ENCODE data around the gene HTRA3.

HTRA3 gene

GRCh38 chr4:8264106-8264505 lies 5.4 kb upstream of the HTRA3 start:
- no peak overlapping the region for H3K27ac ChIP-seq
- TF ChIP-seq CTCF (conservative IDR thresholded peaks at IDR 0.05): no peak
- TF ChIP-seq ZFX (IDR thresholded peaks at IDR 0.05): no peak

DNA sequence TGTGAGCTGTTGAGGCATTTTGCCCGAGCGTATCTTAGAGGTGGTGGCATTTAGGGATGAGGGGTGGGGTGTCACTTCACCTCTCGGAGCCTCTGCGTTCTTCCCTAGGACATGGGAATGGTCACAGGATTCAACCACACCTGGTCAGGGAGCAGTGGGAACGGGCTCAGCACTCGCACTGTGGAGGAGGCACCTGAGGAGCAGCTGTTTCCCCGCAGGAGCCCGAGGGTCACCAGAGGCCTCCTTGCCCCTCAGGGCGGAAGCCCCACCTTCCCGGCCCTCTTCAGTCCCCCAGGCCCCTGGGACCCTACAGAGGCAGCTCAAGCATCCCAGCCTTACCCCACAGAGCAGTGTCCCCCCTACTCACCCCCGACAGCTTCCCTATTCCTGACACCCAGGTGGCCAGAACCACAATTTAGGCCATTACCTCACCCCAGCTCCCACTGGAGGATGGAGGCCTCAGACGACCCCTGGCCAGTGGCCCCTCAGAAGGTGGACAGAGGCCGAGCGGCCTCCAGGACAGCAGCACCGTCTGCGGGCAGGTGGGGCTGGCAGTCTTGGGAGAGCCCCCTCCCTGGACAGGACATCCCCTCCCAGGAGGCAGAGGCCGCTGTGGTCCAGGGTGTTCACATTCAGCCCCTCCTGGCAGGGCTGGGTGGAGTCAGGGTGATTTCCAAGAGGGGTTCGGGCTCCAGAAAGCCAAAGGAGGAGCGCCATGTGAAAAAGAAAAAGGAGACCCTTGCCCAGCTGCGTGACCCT lies 4.2 kb upstream of the HTRA3 start:
- no peak overlapping the region for H3K27ac ChIP-seq
- TF ChIP-seq CTCF (conservative IDR thresholded peaks at IDR 0.05) (no peak), ZFX (IDR thresholded peaks at IDR 0.05) (no peak)

DNA sequence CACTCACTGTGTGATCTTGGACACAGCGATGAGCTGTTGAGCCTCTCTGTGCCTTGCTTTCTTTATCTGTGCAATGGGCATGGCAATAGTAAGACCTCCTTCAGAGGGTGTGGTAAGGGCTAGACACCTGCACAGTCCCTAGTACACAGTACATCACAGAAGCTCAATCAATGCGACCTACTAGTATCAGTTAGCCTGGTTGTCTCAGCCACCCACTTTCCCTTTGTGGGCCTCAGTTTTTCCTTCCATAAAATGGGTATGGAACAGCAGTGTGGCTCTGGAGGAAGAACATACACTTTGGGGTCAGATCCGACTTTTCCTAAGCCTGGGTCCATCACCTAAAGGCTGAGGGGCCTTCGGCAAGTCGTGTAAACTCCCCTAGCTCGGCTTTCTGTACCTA lies 3.5 kb upstream of the HTRA3 start:
- no peak overlapping the region for H3K27ac ChIP-seq
- TF ChIP-seq CTCF (conservative IDR thresholded peaks at IDR 0.05) (no peak), ZFX (IDR thresholded peaks at IDR 0.05) (no peak)

GRCh38 chr4:8266508-8266907 lies 3.0 kb upstream of the HTRA3 start:
- H3K27ac ChIP-seq: no peak overlapping the region
- TF ChIP-seq ZFX (IDR thresholded peaks at IDR 0.05) (no peak), CTCF (conservative IDR thresholded peaks at IDR 0.05) (no peak)

DNA sequence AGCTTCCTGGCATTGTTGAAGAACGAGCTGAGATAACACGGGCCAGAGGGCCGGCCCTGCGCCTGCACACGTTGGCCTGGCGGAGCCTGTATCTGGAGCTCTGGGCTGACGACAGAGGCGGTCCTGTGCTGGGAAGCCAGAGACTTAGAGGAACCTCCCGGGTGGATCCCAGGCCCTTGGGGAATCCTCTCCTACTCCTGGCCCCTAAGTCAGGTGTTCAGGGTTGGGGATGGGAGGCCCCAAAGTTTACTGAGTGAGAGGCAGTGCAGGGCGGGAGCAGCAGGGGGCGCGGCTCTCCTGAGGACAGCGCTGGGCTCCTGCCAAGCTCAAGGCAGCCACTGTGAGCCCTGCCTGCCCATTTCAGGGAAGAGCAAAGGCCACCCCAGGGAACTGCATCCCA lies 2.5 kb upstream of the HTRA3 start:
- H3K27ac ChIP-seq: no peak overlapping the region
- no peak for TF ChIP-seq ZFX (IDR thresholded peaks at IDR 0.05)
- TF ChIP-seq CTCF (conservative IDR thresholded peaks at IDR 0.05): peak; percentile 82

GRCh38 chr4:8268211-8268610 lies 1.3 kb upstream of the HTRA3 start:
- H3K27ac ChIP-seq: no peak overlapping the region

More at GRCh38 chr4:8268211-8268610, 1.3 kb upstream of the HTRA3 start:
- TF ChIP-seq ZFX (IDR thresholded peaks at IDR 0.05) (no peak), CTCF (conservative IDR thresholded peaks at IDR 0.05) (no peak)
